ENCODE measurements around the gene DHRS11.

The DHRS11 gene

DNA sequence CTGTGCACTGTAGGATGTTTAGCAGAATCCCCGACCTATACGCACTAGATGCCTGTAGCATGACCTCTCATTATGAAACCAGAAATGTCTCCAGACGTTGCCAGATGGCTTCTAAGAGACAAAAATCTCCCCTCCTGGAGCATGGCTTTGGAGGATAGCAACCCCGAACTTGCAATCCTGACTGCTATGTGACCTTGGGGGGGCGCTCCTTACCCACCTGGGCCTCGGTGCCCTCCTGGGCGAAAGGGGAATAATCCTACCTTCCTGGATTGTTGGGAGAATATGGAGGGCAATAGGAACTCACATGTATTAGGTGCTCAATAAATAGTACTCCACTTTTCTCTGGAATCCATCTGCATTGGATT, 17.8 kb downstream of the DHRS11 start:
- TF ChIP-seq, protein P1, sequence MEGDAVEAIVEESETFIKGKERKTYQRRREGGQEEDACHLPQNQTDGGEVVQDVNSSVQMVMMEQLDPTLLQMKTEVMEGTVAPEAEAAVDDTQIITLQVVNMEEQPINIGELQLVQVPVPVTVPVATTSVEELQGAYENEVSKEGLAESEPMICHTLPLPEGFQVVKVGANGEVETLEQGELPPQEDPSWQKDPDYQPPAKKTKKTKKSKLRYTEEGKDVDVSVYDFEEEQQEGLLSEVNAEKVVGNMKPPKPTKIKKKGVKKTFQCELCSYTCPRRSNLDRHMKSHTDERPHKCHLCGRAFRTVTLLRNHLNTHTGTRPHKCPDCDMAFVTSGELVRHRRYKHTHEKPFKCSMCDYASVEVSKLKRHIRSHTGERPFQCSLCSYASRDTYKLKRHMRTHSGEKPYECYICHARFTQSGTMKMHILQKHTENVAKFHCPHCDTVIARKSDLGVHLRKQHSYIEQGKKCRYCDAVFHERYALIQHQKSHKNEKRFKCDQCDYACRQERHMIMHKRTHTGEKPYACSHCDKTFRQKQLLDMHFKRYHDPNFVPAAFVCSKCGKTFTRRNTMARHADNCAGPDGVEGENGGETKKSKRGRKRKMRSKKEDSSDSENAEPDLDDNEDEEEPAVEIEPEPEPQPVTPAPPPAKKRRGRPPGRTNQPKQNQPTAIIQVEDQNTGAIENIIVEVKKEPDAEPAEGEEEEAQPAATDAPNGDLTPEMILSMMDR (IDR thresholded peaks at IDR 0.05; ENCODE audit: low read depth, low read length), result no peak
- H3K4me3 ChIP-seq (ENCODE audit: low read depth, low read length), result no peak overlapping the region

DNA sequence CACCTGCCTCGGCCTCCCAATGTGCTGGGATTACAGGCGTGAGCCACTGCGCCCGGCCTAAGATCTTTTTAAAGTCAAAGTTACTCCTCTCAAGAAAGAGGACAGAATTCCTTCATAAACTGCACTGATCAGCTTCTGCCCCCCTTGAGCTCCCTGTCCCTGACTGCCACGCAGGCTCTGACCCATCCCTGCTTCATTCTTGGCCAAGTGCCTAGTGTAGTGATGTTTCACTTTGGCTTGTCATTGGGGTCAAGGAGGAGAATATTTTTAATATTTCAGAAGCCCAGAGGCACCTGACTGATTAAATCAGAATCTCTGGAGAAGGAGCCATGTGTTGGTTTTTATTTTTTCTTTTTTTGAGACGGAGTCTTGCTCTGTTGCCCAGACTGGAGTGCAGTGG, 18.8 kb downstream of the DHRS11 start:
- TF ChIP-seq, protein P1 (IDR thresholded peaks at IDR 0.05; ENCODE audit: low read depth, low read length), result no peak
- no peak overlapping the region for H3K4me3 ChIP-seq (ENCODE audit: low read depth, low read length)

DNA sequence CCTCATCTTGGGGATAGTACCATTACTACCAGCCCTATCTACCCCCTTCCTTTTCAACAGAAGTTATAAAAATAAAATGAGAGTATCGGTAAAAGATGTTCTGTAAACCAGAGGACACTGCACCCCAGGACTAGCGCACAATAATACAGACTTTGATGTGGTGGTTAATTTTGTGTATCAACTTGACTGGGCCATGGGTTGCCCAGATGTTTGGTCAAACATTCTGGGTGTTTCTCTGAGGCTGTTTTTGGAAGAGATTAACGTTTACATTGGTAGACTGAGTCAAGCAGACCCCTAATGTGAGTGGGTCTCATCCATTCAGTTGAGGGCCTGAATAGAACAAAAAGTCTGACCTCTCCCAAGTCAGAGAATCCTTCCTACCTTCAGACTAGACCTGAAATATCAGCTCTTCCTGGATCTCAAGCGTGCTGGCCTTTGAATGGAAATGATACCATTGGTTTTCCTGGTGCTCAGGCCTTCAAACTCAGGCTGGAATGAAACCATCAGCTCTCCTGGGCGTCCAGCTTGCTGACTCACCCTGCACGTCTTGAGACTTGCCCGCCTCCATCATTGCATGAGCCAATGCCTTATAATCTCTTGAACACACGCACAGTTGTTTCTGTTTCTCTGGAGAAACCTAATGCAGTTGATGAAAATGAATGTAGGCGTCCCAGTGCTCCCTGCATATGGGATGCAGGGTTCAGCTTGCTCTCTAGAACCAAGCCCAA, 19.8 kb downstream of the DHRS11 start:
- TF ChIP-seq, protein P1 (IDR thresholded peaks at IDR 0.05; ENCODE audit: low read depth, low read length), result no peak

DNA sequence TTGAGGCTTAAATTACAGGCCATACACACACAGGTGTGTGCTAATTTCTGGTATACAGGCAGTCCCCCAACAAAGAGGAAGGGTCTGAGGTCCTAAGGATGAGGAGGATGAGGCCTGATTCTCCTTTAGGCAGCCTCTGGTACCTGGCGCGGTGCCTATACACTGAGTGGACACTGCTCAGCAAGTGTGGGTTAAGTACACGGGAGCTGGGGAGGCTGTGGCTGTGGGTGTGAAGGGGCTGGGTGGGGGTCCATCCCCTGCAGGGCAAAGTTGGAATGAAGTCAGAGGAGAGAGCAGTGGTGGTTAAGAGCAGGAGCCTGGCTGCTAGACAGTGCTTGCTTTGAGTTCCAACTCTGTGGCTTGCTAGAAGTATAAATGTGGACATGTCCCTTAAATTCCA, 20.6 kb downstream of the DHRS11 start:
- H3K4me3 ChIP-seq (ENCODE audit: low read depth, low read length), result no peak overlapping the region
- TF ChIP-seq, protein P1 (IDR thresholded peaks at IDR 0.05; ENCODE audit: low read depth, low read length), result no peak

More for the DNA sequence above, 19.8 kb downstream of the DHRS11 start:
- no peak overlapping the region for H3K4me3 ChIP-seq (ENCODE audit: low read depth, low read length)

DNA sequence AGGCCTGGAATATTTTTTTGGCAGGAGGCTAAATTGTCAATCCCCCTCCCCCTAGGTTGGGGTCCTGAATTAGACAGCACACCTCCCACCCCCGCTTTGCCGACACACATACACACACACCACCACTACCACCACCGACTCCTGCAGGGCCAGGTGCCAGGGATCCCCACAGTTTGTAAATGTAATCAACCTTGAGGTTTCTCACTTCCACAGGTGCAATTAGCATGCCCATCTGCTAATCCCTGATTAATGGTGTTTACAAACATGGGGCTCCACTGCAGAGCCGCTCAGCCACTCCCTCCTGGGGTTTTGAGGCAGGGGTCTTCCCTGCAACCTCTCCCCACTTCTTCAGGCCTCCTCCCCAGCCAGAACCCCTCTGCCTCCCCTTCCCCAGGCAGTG, 21.5 kb downstream of the DHRS11 start:
- H3K4me3 ChIP-seq (ENCODE audit: low read depth, low read length), result no peak overlapping the region
- TF ChIP-seq, protein P1 (IDR thresholded peaks at IDR 0.05; ENCODE audit: low read depth, low read length), result no peak

DNA sequence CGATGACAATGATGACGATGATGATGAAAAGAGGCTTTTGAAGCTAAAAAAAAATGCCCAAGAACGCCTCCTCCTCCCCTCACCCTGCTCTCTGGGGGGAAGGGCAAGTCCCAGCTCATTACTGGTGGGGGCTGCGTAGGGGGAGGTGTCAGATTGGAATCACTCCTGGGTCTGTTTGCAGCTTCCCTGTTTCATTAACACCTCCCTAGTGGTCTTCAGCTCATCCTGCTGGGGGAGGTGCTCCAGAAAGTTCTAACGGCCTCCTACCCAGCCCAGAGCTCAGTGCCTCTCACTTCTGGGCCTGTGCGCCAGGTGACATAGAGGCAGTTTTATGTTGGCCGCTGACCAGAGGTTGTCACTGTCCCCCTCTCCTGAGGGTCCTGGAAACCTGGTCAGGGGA, 22.4 kb downstream of the DHRS11 start:
- no peak overlapping the region for H3K4me3 ChIP-seq (ENCODE audit: low read depth, low read length)
- TF ChIP-seq, protein P1 (IDR thresholded peaks at IDR 0.05; ENCODE audit: low read depth, low read length), result no peak

DNA sequence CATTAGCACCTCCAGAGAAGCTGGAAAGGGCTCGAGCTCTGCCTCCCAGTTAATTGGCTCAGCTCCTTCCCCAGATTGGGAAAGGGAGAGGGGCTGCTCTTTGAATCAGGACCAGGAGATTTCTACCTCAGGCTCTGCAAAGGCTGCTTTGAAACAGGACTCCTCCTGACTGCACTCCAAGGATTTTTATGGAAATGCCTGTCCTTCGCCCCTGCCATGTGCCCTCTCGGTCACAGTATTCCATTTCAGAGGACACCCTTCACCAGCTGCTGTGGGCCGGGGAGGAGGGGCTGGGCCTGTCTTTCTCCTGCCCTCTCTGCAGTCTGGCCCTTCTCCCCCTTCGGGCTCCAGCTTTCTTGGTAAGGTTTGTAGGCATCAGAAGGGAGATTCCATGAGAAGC, 23.3 kb downstream of the DHRS11 start:
- no peak overlapping the region for H3K4me3 ChIP-seq (ENCODE audit: low read depth, low read length)
- TF ChIP-seq, protein P1 (IDR thresholded peaks at IDR 0.05; ENCODE audit: low read depth, low read length), result no peak
